ENCODE data around the gene CGNL1. TPM values are rescaled to one million over a fixed set of nuclear protein-coding genes. Genes with fewer than 3 reads are reported as not detected.
A peak's percentile ranks its signal among the peaks of the same experiment; 100 is the strongest.

Gene CGNL1
- total RNA-seq, 6 donors from 2014 or later: 40.1 to 81.8 (median 63.0) TPM

GRCh38 chr15:57522148-57522547, 145.8 kb downstream of the CGNL1 start:
- Histone ChIP-seq H3K27ac (peak overlapping the region; percentile 13 to 60 (median 38)), H3K4me3 (no peak overlapping the region), H3K4me1 (peaks cover 3 to 17% (median 13%) of the 10 kb centered on the region in 4 donors), H3K9me3 (no peaks in the 10 kb centered on the region), H3K27me3 (no peaks in the 10 kb centered on the region), H3K36me3 (peaks cover 0 to 2% (median 0%) of the 10 kb centered on the region in 4 donors)
- DNase-seq (peak in 1 of 2 donors; percentile 37), ATAC-seq (ENCODE audit: low FRiP score in 2 of 2) (no peak)
- TF ChIP-seq POLR2AphosphoS5 (IDR thresholded peaks at IDR 0.05): no peak
- no peak for TF ChIP-seq POLR2A (IDR thresholded peaks at IDR 0.05)
- no peak for TF ChIP-seq EP300 (IDR thresholded peaks at IDR 0.05)
- no peak for TF ChIP-seq CTCF (IDR thresholded peaks at IDR 0.05)
- WGBS, 2 donors: 46 to 65% methylated on average over 9 of the region's 9 CpGs

DNA sequence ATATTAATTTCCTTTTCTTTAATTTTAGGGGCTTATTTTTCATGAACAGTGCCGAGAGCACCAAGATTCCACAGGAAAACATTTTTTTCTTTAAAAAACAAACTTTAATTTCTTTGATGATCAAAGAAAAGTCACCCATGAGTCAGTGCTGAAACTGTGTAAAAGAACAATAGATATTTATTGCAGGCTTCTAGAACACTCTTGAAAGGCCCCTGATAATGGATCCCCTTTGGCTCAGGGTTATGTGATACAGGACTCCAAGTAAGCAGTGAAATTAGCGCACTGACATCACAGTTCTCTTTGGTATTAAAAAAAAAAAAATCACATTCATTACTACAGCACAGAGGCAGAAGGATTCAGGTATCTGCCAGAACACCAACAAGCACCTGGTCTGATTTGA, 149.3 kb downstream of the CGNL1 start:
- DNase-seq: no peak
- TF ChIP-seq POLR2A (IDR thresholded peaks at IDR 0.05) (no peak), EP300 (IDR thresholded peaks at IDR 0.05) (no peak), POLR2AphosphoS5 (IDR thresholded peaks at IDR 0.05) (no peak), CTCF (IDR thresholded peaks at IDR 0.05) (no peak)
- ATAC-seq (ENCODE audit: low FRiP score in 2 of 2): no peak
- no peak overlapping the region for H3K4me3 ChIP-seq
- no peak overlapping the region for H3K27ac ChIP-seq
- no peaks in the 10 kb centered on the region for H3K27me3 ChIP-seq
- H3K36me3 ChIP-seq: peaks cover 0 to 2% (median 0%) of the 10 kb centered on the region in 4 donors
- H3K9me3 ChIP-seq: no peaks in the 10 kb centered on the region
- peaks cover 3 to 16% (median 12%) of the 10 kb centered on the region in 4 donors for H3K4me1 ChIP-seq
- WGBS, 2 donors: 90 to 100% methylated on average over 2 of the region's 2 CpGs

GRCh38 chr15:57526076-57526475, 149.8 kb downstream of the CGNL1 start:
- Histone ChIP-seq H3K9me3 (no peaks in the 10 kb centered on the region), H3K27ac (no peak overlapping the region), H3K4me3 (no peak overlapping the region), H3K27me3 (no peaks in the 10 kb centered on the region), H3K4me1 (peaks cover 3 to 16% (median 11%) of the 10 kb centered on the region in 4 donors), H3K36me3 (peaks cover 0 to 2% (median 0%) of the 10 kb centered on the region in 4 donors)
- ATAC-seq (ENCODE audit: low FRiP score in 2 of 2) (no peak), DNase-seq (no peak)
- TF ChIP-seq POLR2AphosphoS5 (IDR thresholded peaks at IDR 0.05) (no peak), CTCF (IDR thresholded peaks at IDR 0.05) (no peak), POLR2A (IDR thresholded peaks at IDR 0.05) (no peak), EP300 (IDR thresholded peaks at IDR 0.05) (no peak)

- no peaks in the 10 kb centered on the region for H3K27me3 ChIP-seq
- H3K4me1 ChIP-seq: peaks cover 3 to 16% (median 11%) of the 10 kb centered on the region in 4 donors
- DNase-seq (no peak), ATAC-seq (ENCODE audit: low FRiP score in 2 of 2) (no peak)
- H3K9me3 ChIP-seq: no peaks in the 10 kb centered on the region
- H3K27ac ChIP-seq: no peak overlapping the region
- WGBS, 2 donors: 53 to 58% methylated on average over 5 of the region's 5 CpGs
- TF ChIP-seq CTCF (IDR thresholded peaks at IDR 0.05): no peak
- H3K36me3 ChIP-seq: peaks cover 0 to 2% (median 1%) of the 10 kb centered on the region in 4 donors
- no peak overlapping the region for H3K4me3 ChIP-seq
These were observed 150.3 kb downstream of the CGNL1 start for GRCh38 chr15:57526615-57527014.

DNA sequence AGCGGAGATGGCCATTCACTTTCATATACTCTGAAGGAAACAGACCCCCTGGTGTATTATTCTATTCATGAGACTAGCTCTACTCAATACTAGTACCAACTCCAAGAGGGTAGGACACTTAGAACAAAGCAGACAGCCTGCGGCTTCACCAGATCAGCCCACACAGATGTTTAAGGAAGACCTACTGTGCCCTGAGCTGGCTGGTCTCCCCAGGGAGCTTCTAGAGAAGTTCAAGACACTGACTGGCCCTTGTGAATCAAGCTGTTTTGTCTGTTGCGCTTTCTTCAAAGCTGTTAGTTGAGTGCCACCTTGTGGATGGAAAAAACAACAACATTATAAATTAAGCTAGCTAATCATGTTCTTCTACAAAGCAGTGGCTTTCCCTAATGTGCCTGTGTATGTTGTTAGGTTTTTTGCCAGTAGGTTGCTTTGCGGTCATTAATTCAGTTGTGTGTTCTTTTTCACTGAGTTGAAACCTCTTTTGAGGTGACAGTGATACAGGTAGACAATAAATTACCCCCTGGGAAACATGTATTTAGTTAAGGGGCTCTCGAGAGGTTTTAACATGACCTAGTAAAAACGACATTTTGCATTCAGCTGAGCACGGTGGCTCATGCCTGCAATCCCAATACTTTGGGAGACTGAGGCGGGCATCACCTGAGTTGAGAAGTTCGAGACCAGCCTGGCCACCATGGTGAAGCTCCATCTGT, 151.2 kb downstream of the CGNL1 start:
- Histone ChIP-seq H3K27ac (no peak overlapping the region), H3K27me3 (no peaks in the 10 kb centered on the region), H3K9me3 (no peaks in the 10 kb centered on the region), H3K4me1 (peaks cover 4 to 8% (median 5%) of the 10 kb centered on the region in 4 donors), H3K36me3 (peaks cover 0 to 8% (median 1%) of the 10 kb centered on the region in 4 donors), H3K4me3 (no peak overlapping the region)
- ATAC-seq (ENCODE audit: low FRiP score in 2 of 2): peak; percentile 50 to 81
- WGBS, 2 donors: 61 to 63% methylated on average over 9 of the region's 9 CpGs
- no peak for DNase-seq
- TF ChIP-seq CTCF (IDR thresholded peaks at IDR 0.05) (peak in 5 of 6 experiments; percentile 27 to 79 (median 73)), POLR2AphosphoS5 (IDR thresholded peaks at IDR 0.05) (no peak)

Measured in upper lobe of left lung (tissue), 6 donors.